ENCODE results near the gene SRPK3. TPM values are rescaled to one million over a fixed set of nuclear protein-coding genes. Genes with fewer than 3 reads are reported as not detected.
"Not testable (repeated sequence)": the region's sequence is repeated elsewhere in the genome, so short reads cannot be mapped to it uniquely, and the experiment has no call there.

The SRPK3 gene
- under 0.01 and 0.07 TPM in 2 replicates for total RNA-seq

- no peak for DNase-seq (ENCODE audit: low read depth, low spot score)
These were observed at the start of gene SRPK3 for GRCh38 chrX:153780678-153781427. Gene SRPK3, plus strand, starts transcription at chrX:153781041. Its CDS starts 46 bp downstream, at chrX:153781087.

- DNase-seq (ENCODE audit: low read depth, low spot score) = no peak
These were observed 49.6 kb upstream of the SRPK3 start for GRCh38 chrX:153731117-153731844.

- DNase-seq (ENCODE audit: low read depth, low spot score) = no peak
These were observed 49.0 kb upstream of the SRPK3 start for GRCh38 chrX:153731845-153732215.

GRCh38 chrX:153732401-153732800 is 48.4 kb upstream of the SRPK3 start:
- no peak for DNase-seq (ENCODE audit: low read depth, low spot score)

GRCh38 chrX:153733651-153734240 is 47.1 kb upstream of the SRPK3 start:
- no peak for DNase-seq (ENCODE audit: low read depth, low spot score)

- DNase-seq (ENCODE audit: low read depth, low spot score) = no peak
These were observed 46.0 kb upstream of the SRPK3 start for GRCh38 chrX:153734871-153735270.

- DNase-seq (ENCODE audit: low read depth, low spot score) = no peak
These were observed 45.6 kb upstream of the SRPK3 start for GRCh38 chrX:153735274-153735673.

- DNase-seq (ENCODE audit: low read depth, low spot score) = no peak
These were observed 44.6 kb upstream of the SRPK3 start for GRCh38 chrX:153736071-153736820.

GRCh38 chrX:153736871-153737441 is 43.9 kb upstream of the SRPK3 start:
- DNase-seq (ENCODE audit: low read depth, low spot score) = no peak

GRCh38 chrX:153738056-153738605 is 42.7 kb upstream of the SRPK3 start:
- no peak for DNase-seq (ENCODE audit: low read depth, low spot score)

- DNase-seq (ENCODE audit: low read depth, low spot score) = no peak
These were observed 40.9 kb upstream of the SRPK3 start for GRCh38 chrX:153739754-153740486.

- DNase-seq (ENCODE audit: low read depth, low spot score) = no peak
These were observed 40.1 kb upstream of the SRPK3 start for GRCh38 chrX:153740631-153741222.

GRCh38 chrX:153741446-153741845 is 39.4 kb upstream of the SRPK3 start:
- no peak for DNase-seq (ENCODE audit: low read depth, low spot score)

GRCh38 chrX:153742111-153742510 is 38.7 kb upstream of the SRPK3 start:
- not testable (repeated sequence) for DNase-seq (ENCODE audit: low read depth, low spot score)

GRCh38 chrX:153742796-153743467 is 37.9 kb upstream of the SRPK3 start:
- not testable (repeated sequence) for DNase-seq (ENCODE audit: low read depth, low spot score)

- DNase-seq (ENCODE audit: low read depth, low spot score) = not testable (repeated sequence)
These were observed 37.2 kb upstream of the SRPK3 start for GRCh38 chrX:153743468-153744209.

- no peak for DNase-seq (ENCODE audit: low read depth, low spot score)
These were observed 36.4 kb upstream of the SRPK3 start for GRCh38 chrX:153744210-153745066.

- not testable (repeated sequence) for DNase-seq (ENCODE audit: low read depth, low spot score)
These were observed 35.8 kb upstream of the SRPK3 start for GRCh38 chrX:153745067-153745433.

Measured in pulmonary artery endothelial cell (primary cell).